A549 treated with RU486 at 1 μM for 4 hours (cell line): ENCODE data around the gene SYNC. TPM values are rescaled to one million over a fixed set of nuclear protein-coding genes. Genes with fewer than 3 reads are reported as not detected.

Experiments used
- total RNA-seq: library from RNA; stranded (reverse); fragments of 200-300 nt; extraction: Qiagen RNA extraction; gene quantifications from 5 replicates; pipeline ENCODE4 v1.2.3, GENCODE V29; 2022; ENCODE audit warnings: low read depth

The SYNC gene
- total RNA-seq: 8.7 to 13.8 TPM (median 10.9 TPM) in 5 replicates

GRCh38 chr1:32702599-32703478 lies at the start of gene SYNC:
Gene SYNC (minus strand): TSS chr1:32702770. CDS start chr1:32702660, 110 bp downstream.

GRCh38 chr1:32650752-32651460 lies 51.7 kb downstream of the SYNC start, which contains the start of gene RBBP4:
Gene RBBP4 (plus strand): TSS chr1:32651208. CDS start chr1:32651307, 99 bp downstream.

GRCh38 chr1:32650248-32650751 lies 52.3 kb downstream of the SYNC start, which contains the start of gene ZBTB8OS:
Gene ZBTB8OS (minus strand): TSS chr1:32650550. CDS start chr1:32650529, 21 bp downstream.

Other genes with a start within 250 kb of the SYNC start
- gene ZBTB8B, start 237.7 kb downstream of the SYNC start, total RNA-seq: not detected in 5 replicates
- gene ZBTB8A, start 163.3 kb downstream of the SYNC start, total RNA-seq: 2.2 to 4.5 TPM (median 3.5 TPM) in 5 replicates
- gene ZBTB8OS, start 52.2 kb downstream of the SYNC start, total RNA-seq: 33.1 to 49.6 TPM (median 42.5 TPM) in 5 replicates
- gene RBBP4, start 51.6 kb downstream of the SYNC start, total RNA-seq: 66.2 to 93.3 TPM (median 78.0 TPM) in 5 replicates
- 66.3 to 99.1 TPM (median 79.8 TPM) in 5 replicates for gene YARS1, start 114.6 kb upstream of the SYNC start, total RNA-seq
- 13.3 to 16.3 TPM (median 14.2 TPM) in 5 replicates for gene S100PBP, start 114.9 kb upstream of the SYNC start, total RNA-seq
- 0.38 to 0.95 TPM (median 0.76 TPM) in 5 replicates for gene FNDC5, start 168.1 kb upstream of the SYNC start, total RNA-seq
- 0.17 to 0.64 TPM (median 0.32 TPM) in 4 of 5 replicates, not detected in the other for gene HPCA, start 183.7 kb upstream of the SYNC start, total RNA-seq
- gene TMEM54, start 198.6 kb upstream of the SYNC start, total RNA-seq: 27.6 to 46.9 TPM (median 41.7 TPM) in 5 replicates